NCI-H774 (cell line): ENCODE results near the gene ANKLE1.

ENCODE experiments used
- DNase-seq: peaks from one replicate; lab custom pipeline; 2025; lab: John Stamatoyannopoulos, UW

ANKLE1 gene

DNA sequence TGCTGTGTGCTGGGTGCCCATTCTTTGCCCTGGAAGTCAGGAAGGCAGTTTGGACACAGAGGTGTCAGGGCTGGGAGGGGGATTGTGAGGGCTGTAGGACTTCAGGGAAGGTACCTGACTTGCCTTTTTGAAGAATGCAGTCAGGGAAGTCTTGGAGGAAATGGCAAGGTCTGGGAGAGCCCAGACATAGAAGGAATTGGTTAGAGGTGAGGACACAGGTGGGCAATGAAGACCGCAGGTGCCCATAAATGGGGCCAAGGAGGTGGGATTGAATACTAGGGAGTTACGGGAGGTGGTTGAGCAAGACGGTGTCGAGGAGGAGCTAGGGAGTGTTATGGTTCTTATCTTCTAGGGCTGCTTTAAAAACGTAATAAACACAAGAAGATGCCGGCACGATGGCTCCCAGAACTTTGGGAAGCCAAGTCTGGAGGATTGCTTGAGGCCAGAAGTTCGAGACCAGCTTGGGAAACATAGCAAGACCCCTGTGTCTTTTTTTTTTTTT lies 26.2 kb downstream of the ANKLE1 start:
- no peak for DNase-seq

DNA sequence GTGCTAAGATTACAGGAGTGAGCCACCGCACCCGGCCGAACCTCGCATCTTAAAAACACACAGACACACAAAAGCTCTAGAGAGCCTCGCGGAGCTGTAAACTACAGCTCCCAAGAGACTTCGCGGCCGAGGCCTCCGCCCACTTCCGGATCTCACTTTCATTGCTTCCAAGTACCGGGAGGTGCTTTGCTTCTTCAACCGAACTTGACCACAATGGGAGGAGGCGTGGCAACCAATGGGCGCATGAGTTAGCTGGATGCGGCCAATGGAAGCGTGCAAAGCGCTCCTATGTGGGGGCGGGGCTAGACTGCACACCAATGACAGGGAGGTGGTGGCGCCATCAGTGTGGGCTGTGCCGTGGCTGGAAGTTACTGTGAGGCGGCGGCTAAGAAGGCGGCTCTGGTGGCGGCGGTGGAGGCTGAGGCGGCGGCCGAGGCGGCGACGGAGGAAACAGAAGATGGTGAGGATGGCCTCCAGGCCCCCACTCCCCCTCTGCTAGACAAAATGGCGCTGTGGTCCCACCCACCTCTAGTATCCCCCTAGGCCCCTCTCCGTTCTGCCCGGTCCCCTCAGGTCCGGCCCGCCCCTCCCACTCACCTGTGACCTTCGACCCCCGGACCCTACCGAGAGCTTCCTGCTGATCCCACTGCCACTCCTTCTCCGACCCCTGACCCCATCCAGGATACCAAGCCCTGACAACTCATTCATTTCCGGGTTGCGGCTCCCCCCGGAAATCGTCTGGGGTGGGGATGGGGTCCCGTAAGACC lies 27.7 kb downstream of the ANKLE1 start, which contains the start of gene DDA1:
Gene DDA1, plus strand, starts transcription at position 366 of the 767 bp plus-strand sequence. Its CDS starts 92 bp downstream, at position 458.
- peak; percentile 99 for DNase-seq

DNA sequence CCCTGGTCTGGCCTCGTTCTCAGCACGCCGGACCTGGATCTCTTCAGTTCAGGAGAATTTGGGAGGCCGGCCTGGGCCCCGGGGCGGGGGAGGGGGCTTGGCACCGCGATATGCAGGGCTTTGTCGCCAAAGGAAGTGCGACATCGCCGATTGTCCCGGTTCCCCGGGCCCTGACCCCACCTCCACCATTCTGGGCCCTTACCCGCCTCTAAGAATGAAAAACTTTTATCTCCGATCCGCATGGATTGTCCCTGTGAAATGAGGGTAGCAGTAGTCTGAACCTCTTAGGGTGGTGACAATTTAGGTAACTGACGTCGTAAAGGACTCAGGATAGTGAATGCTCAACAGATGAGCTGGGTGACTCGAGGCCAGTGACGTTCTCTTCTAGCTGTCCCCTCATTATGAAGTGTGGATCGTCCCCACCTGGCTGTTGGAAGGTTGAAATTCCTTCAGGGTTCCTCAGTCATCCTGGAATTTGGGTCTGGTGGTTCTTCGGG lies 28.3 kb downstream of the ANKLE1 start:
- DNase-seq, result no peak

DNA sequence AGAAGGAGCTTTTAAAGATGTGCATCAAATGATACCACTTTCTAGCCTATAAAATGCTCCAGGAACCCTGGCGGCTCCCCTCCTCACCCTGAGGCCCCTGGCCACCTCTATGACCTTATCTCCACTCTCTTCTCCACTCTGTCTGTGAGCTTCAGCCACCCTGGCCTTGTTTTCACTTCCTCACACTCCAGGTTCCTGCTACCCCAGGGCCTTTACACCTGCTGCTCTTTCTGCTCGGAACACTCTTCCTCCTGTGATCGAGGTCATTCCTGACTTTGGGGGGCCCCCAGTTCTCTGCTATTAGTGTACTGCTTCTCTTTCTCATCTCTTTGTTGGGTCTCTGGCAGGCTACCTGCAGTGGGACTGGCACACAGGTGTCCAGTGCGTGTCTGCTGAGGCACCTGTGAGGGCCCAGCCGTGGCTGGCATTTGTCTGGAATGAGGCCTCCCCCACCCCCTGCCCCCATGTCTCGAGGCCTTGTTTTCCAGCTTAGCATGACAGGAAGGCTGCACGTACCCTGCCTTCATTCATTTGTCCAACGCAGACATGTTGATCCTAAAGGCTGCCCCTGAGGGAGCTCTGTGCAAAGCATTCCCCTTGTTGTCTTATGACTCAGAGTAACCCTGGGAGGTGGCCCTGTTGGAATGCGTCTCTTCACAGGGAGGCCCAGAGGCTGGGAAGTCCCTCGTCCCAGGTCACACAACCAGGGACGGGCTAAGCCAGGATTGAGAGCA lies 29.9 kb downstream of the ANKLE1 start:
- DNase-seq, result no peak

DNA sequence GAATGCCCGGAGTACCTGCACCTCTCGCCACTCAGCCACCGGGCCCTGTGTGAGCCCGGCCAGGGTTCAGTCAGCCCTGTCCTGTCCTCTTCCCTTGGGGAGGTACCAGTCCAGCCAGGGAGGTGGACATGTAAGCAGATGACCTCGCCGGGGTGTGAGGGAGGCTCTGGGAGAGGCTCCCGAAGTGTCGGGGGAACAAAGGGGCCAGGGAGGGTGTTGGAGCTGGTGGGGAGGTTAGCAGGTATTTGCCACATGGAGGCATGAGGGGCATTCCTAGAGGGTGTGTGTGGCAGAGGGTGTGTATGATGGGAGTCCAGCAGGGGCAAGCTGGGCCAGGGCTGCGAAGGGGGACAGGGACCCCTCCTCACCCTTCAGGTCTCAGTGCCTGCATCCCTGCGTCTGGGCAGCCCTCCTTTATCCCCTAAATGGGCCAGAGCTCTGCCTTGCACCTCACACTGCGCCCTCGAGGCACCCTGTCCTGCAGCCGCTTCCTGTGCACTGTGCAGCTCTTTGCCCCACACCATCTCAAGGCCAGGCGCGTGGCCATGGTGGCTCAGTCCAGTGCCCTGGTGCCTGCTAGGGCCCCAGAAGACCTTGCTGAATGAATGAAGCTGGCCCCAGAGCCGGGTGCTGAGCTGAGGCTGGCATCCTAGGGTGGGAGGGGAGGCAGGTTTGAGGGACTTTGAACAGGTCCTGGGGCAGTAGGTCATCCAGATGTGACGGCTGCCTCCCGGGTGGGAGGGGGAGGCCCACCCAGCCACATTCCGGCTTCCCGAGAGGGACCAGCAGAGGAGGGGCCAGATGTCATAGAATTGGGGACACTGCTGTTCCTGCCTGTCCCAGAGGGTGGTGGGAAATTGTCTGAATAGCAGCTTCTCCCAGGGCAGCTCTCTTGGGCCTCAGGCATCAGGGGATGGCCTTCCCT lies 30.8 kb downstream of the ANKLE1 start:
- DNase-seq, result no peak

DNA sequence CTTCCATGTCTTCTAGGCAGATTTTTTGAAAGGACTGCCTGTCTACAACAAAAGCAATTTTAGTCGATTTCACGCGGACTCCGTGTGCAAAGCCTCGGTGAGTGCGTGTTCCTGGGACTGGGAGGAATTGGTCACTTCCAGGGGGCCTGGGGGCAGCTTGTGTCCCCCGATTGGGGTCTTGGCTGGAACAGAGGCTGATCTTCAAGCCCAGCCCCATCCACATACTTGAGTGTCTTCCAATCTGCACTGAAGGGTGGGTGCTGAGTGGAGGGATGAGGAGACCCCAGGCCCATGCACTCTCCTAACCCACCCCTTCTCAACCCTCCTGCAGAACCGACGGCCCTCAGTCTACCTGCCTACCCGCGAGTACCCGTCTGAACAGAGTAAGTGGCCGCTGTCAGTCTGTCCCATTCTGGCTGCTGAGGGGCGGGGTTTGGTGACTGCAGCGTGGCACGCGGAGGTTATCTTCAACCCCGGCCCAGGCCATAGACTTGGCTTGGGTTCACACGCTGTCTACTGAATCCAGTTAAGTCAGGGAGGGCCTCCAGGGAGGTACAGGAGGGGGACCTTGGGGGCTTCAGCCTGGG lies 32.4 kb downstream of the ANKLE1 start:
- no peak for DNase-seq

DNA sequence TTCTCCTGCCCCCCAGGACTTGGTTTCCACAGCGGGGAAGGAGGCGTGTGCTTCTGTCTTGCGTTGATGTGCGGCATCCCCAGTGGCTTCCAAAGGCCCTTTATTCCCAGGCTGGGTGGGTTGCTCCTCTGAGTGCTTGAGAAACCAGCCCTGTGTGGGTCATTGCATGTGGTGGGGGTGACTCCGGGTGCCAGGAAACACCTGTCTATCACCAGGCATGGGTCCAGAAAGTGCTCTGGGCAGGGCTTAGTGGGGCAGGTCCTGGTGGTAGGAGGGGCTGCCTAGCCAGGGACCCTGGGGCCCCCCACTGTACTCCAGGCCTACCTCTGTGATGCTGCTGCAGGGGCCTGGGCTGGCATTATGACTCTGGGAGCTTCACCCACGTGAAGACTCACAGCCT lies 37.3 kb downstream of the ANKLE1 start:
- DNase-seq, result no peak

DNA sequence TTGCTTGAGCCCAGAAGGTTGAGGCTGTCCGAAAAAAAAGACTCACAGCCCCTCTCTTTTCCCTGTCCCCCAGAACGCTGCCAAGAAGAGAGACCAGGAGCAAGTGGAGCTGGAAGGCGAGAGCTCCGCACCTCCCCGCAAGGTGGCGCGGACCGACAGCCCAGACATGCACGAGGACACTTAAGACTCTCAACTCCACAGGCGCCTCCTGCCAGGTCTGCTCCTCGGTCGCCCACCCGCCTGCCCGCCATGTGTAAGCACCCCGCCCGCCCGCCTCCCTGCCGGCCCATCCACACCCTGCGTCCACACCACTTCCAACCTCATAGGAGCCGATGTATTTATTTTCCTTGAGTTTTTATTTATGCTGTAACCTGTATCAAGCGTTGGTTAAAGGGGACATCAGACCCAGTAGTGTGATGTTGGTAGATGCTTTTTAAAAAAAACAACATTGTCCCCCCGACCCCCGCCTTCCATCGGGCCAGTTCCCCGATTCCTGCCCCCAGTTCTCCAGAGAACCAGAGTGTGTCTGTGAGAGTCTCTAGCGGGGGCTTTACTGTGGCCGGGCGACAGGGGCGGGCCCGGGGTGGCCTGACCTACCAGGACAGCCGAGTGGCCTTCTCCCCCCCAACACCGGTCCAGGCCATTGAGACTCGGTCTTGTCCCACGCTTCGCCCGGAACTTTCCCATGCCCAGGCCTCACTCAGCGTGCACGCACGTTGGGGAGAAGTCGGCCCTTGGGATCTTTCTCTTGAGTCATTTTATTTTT lies 38.0 kb downstream of the ANKLE1 start:
- DNase-seq, result no peak

DNA sequence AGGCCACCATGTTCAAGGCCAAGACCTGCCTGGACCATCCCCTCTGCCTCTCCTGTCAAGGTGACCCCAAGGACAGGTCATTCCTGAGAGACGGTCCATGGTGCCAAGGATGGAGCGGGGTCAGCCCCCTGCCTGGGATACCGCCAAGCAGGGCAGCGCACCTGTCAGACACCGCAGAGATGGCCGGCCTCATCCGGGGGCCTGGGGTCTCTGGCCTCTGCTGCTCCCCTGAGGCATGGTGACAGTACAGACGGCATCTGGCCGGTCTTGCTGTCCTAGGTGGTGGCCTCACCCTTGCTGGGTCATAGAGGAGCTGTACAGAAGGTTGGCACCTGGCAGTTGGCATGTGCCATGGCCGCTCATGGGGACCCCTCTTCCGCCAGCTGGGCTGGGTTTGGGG lies 38.7 kb downstream of the ANKLE1 start:
- DNase-seq, result no peak

DNA sequence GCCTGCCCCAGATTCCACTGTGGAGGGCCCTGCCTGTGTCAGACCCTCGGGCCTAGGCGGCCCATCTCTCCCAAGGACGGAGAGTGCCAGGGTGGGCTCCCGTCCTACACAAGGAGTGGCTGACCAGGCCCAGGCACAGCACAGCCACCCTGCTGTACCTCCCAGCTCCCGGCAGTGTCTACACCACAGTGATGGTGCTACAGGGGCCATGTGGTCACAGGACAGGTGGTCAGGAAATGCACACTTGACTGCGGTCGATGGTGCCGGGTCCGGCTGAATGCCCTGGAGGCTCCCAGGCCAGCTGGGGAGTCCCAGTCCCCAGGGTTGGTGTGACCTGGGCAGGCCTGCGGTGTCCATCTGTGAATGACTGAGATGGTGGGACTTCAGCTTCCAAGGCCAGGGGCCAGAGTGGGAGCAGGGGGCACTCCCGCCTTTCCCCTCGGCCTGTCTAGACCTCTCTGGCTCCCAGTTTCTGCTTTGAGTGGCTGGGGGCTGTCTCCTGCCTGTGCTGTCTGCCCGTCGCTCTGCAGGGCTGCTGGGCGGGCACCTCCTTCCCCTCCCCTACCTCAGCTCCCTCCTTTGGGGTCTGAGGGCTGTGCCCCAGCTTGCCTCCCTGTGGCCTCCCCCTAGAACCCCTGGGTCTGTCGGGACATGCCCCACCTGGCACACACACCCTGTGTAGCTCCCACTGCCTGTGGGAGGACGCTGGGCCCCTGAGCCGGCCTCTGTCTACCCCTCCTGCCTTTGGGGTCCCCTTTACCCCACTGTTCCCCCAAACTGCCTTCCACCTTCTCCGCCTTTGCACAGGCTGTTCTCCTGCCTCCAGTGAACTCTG lies 40.2 kb downstream of the ANKLE1 start:
- no peak for DNase-seq

DNA sequence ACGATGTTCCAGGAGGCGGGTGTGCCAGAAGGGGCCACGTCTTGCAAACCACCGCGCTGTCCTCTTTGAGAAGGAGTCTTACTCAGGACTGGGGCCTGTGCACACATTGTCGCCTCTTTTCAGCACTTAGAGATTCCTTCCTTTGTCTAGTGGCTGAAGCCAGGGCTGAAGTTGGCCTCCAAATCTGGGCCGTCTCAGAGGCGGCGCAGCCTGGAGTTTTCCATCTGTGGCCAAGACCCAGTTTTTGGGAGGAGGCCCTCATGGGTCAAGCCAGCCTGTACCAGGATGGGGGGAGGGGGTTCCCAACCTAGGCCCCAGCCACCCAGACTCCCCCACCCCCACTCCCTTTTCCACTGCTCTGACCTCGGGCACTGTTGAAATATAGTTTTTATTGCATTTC lies 41.2 kb downstream of the ANKLE1 start:
- DNase-seq, result no peak

DNA sequence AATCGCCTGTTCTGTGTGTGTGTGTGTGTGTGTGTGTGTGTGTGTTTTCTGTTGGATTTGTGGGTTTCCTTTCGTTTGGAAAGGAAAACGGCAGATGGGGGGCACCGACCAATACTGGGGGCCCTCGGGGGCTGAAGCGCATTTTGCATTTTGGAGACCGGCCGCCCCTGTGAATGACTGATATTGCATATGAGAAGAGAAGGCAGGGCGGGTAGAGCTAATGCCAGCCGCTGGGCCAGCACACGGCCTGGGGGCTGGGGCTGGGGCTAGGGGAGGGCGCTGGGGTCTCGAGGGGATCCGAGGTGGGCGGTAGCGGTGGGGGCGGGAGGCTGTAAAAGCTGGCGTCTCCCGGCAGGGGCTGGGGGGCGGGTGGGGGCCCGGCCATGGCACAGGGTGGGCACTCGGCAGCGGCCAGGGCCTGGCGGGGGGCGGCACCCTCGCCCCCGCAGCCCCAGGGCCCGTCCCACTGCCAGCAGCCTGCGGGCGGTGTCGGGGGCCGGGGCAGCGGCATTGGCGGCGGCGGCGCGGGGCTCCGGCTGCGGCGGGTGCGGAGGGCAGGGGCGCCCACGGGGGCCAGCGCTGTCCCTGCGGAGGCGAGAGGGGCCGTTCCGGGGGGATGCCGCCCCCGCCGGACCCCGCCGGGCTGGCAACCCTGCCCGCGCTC lies 41.7 kb downstream of the ANKLE1 start:
- no peak for DNase-seq

DNA sequence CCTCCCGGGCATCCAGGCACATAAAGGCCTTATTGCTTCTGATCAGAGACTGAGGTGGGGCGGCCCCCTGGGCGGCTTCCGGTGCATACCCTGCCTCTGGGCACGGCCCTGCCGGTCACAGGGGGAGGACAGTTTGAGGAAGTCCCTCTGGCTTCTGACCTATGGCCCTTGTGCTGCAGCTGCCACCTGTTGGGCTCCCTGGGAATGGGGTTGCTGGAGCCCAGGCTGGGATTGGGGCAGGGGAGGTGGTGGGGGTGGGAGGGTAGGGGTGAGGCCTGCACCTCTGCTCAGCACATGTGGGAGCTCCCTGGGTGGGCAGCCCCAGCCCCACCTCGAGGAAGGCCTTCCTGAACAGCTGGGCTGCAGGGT lies 42.2 kb downstream of the ANKLE1 start:
- DNase-seq, result no peak

DNA sequence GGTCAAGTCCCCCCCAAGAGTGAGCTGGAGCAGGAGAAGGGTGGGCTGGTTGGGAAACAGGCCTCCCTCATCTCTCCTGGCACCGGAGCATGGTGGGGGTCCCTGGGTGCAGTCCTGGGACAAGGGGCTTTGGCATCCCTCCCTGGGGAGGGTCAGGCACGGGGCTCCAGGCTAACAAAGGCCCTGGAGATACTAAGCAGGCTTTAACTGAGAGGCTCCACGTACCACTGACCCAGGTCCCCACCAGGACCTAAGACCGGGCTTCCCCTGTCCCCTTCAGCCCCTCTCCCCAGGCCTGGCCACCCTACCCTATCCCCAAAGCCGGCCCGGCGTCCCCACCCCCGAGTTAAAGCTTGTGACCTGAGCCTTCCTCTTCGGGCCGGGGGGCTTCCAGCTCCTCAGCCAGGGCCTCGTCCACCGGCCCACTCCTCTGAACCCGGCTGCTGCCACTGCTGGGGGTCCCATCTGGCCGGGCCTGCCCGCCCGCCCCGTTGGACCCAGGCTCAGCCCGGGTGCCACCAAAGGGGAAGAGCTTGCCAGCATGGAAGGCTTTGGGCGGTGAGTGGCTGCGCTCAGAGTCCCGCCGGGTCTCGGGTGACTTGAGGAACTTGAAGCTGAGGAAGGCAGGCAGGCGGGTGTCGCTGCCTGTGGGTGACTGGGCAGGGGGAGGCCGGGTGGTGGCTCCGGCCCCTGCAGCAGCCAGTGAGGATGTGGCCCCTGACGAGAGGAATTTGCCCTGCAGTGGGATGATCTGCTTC lies 42.8 kb downstream of the ANKLE1 start:
- DNase-seq, result no peak

DNA sequence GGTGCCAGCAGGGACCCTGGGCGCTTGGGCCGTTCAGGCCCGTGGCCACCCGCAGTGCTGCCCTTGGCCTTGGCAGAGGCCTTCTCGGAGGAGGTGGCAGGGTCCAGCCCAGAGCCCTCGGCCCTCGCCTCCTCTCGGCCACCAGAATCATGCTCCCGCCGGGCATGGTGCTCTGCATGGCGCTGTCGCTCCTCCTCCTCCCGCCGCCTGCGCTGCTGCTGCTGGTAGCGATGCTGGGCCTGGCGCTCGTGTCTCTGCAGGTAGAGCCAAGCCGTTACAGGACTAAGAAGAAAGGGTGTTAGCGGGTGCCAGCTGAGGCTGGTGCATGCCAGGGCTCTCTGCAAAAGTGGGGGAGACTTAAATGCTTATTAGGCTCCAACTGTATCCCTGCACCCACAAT lies 43.4 kb downstream of the ANKLE1 start:
- no peak for DNase-seq

DNA sequence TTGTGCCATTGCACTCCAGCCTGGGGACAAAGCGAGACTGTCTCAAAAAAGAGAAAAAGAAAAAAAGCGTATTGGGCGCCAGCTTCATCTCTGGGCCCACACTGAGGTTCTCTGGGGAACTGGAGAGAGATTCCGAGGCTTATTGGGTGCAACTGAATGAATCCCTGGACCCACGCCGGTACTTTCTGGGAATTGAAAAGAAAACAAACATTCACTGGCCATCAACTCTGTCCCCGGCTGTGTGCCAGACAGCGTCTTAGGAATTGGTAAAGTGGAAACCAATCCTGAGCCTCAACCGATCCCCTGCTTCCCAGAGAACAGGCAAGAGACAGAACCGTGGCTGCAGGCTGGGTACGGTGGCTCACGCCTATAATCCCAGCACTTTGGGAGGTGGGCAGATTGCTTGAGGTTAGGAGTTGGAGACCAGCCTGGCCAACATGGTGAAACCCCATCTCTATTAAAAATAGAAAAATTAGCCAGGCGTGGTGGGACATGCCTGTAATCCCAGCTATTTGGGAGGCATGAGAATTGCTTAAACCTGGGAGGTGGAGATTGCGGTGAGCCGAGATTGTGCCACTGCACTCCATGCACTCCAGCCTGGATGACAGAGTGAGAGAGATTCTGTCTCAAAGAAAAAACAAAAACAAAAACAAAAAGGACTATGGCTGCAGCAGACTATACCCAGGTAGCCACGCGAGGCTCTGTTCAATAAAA lies 44.3 kb downstream of the ANKLE1 start:
- no peak for DNase-seq

DNA sequence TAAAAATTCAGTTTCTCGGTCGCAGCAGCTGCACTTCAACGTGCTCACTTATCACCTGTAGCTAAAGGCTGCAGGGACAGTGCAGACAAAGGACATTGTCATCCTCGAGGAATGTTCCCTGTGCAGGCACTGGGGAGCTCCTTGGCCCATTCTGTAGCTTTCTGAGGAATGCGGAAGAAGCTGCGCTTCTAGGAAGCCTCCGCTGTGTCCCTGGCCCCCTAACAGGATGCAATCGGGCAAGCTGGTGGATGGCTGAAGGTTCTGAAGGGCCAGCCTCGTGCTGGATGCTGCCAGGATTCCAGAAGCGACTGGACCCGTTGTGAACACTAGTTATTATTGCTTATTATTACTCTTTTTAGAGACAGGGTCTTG lies 44.9 kb downstream of the ANKLE1 start:
- DNase-seq, result no peak

DNA sequence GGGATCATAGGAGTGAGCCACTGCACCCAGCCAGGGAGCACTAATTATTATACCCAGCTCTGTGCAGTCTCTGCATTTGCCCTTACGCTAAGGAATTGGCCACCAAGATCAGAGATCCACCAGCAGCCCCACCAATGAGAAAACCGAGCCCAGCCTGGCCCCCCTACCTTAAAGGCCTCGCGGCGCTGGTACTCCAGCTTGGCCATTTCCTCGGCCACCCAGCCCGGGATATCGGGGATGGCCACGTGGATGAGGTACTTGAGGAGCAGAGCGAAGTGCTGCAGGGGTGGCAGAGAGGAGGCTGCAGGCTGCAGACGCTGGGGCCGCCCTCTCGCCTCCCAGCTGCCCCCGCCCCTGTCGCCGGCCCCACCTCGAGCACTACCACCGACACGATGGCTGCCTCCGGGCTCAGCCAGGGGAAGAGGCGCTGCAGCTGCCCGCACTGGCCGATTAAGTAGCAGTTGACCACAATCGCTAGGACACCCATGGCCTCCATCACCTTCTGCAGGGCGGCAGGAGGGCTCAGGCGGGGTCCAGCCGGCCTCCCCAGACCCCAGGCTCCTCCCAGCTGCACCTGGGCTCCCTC lies 45.5 kb downstream of the ANKLE1 start:
- DNase-seq, result no peak
